ENCODE results near the gene LRP1B. TPM values are rescaled to one million over a fixed set of nuclear protein-coding genes. Genes with fewer than 3 reads are reported as not detected.
"Not testable (repeated sequence)": the region's sequence is repeated elsewhere in the genome, so short reads cannot be mapped to it uniquely, and the experiment has no call there.

Gene LRP1B
- total and polyA plus RNA-seq, 4 donors = 0.01 to 0.84 (median 0.17) TPM

DNA sequence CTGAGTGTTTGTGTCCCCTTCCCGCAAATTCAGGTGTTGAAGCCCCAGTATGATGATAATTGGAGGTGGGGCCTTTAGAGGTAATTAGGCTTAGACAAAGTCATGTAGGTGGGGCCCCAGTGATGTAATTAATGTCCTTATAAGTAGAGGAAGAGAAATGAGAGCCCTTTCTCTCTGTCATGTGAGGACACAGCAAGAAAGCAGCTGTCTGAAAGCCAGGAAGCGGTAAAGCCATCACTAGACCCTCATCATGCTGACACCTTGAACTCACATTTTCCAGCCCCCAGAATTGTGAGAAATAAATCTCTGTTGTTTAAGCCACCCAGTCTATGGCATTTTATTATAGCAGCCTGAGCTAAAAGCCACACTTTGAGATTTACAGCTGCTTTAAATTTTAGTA is 1580.0 kb downstream of the LRP1B start:
- H3K9ac ChIP-seq (ENCODE audit: low read depth in 1 of 2, low read length in 2 of 2) = no peak overlapping the region
- TF ChIP-seq JUND (IDR thresholded peaks at IDR 0.05) (no peak), GABPA (IDR thresholded peaks at IDR 0.05 in 1 of 2, conservative IDR thresholded peaks at IDR 0.05 in 1 of 2) (no peak)
- H3K27me3 ChIP-seq (ENCODE audit: control insufficient read depth in 4 of 4, insufficient read depth in 4 of 4, low read length in 3 of 4) = no peaks in the 10 kb centered on the region
- peaks cover 0 to 11% (median under 1%) of the 10 kb centered on the region in 4 donors for H3K4me1 ChIP-seq (ENCODE audit: control insufficient read depth in 4 of 4, insufficient read depth in 4 of 4, low read length in 3 of 4)
- 93% methylated on average over 2 of the region's 2 CpGs for WGBS
- H3K4me3 ChIP-seq (ENCODE audit: low read depth in 1 of 3, low read length in 3 of 3) = no peak overlapping the region
- no peak for DNase-seq (ENCODE audit: low spot score)
- H3K36me3 ChIP-seq (ENCODE audit: control insufficient read depth in 4 of 4, insufficient read depth in 3 of 4, low read depth in 1 of 4, low read length in 3 of 4) = no peaks in the 10 kb centered on the region
- H3K27ac ChIP-seq (ENCODE audit: low read depth in 1 of 2, low read length in 2 of 2) = no peak overlapping the region
- H3K9me3 ChIP-seq (ENCODE audit: control insufficient read depth in 4 of 4, low read length in 3 of 4) = no peaks in the 10 kb centered on the region

DNA sequence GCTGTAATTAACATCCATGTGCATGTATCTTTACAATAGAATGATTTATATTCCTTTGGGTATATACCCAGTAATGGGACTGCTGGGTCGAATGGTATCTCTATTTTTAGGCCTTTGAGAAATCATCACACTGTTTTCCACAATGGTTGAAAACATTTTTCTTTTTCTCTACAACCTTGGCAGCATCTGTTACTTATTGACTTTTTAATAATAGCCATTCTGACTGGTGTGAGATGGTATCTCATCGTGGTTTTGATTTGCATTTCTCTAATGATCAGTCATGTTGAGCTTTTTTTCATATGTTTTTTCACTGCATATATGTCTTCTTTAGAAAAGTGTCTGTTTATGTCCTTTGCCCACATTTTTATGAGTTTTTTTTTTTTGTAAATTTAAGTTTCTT is 1586.0 kb downstream of the LRP1B start:
- H3K27me3 ChIP-seq (ENCODE audit: control insufficient read depth in 4 of 4, insufficient read depth in 4 of 4, low read length in 3 of 4); H3K9me3 ChIP-seq (ENCODE audit: control insufficient read depth in 4 of 4, low read length in 3 of 4); H3K27ac ChIP-seq (ENCODE audit: low read depth in 1 of 2, low read length in 2 of 2); DNase-seq (ENCODE audit: low spot score); H3K4me3 ChIP-seq (ENCODE audit: low read depth in 1 of 3, low read length in 3 of 3); H3K36me3 ChIP-seq (ENCODE audit: control insufficient read depth in 4 of 4, insufficient read depth in 3 of 4, low read depth in 1 of 4, low read length in 3 of 4); H3K4me1 ChIP-seq (ENCODE audit: control insufficient read depth in 4 of 4, insufficient read depth in 4 of 4, low read length in 3 of 4); H3K9ac ChIP-seq (ENCODE audit: low read depth in 1 of 2, low read length in 2 of 2): not testable (repeated sequence)
- whole genome bisulfite sequencing = 65% methylated on average over 2 of the region's 2 CpGs

DNA sequence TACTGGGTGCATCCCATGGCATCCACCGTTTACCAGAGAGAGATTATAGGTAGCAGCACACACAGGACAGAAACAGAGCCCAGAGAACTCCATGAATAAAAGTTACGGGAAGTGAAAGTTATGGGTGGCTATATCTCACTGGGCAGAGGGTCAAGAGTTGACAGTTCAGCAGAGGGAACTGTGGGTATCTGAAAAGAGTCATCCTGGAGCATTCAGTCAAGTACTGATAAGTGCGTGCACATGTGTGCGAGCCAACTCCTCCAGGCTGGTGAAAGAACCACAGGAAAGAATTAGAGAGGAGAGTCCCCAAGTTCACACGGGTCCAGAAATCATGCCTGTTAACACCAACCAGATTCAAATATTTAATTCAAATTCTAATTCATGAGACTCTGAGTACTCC is 1588.2 kb downstream of the LRP1B start:
- no peak for DNase-seq (ENCODE audit: low spot score)
- WGBS = 72% methylated on average over 5 of the region's 5 CpGs
- TF ChIP-seq ZBTB33 (IDR thresholded peaks at IDR 0.05) (no peak), FOXA2 (IDR thresholded peaks at IDR 0.05) (no peak), SP1 (IDR thresholded peaks at IDR 0.05) (no peak), EGR1 (IDR thresholded peaks at IDR 0.05; ENCODE audit: low read depth in 2 of 2) (no peak), TAF1 (conservative IDR thresholded peaks at IDR 0.05) (no peak), YY1 (IDR thresholded peaks at IDR 0.05) (no peak), FOXA1 (IDR thresholded peaks at IDR 0.05) (no peak), MAX (IDR thresholded peaks at IDR 0.05) (no peak), JUND (IDR thresholded peaks at IDR 0.05) (no peak), GABPA (IDR thresholded peaks at IDR 0.05 in 1 of 2, conservative IDR thresholded peaks at IDR 0.05 in 1 of 2) (no peak), HNF4A (conservative IDR thresholded peaks at IDR 0.05) (no peak), RAD21 (IDR thresholded peaks at IDR 0.05) (no peak), HNF4G (IDR thresholded peaks at IDR 0.05) (no peak), NR2F2 (IDR thresholded peaks at IDR 0.05) (no peak), RXRA (IDR thresholded peaks at IDR 0.05) (no peak)
- TF ChIP-seq, protein P1, sequence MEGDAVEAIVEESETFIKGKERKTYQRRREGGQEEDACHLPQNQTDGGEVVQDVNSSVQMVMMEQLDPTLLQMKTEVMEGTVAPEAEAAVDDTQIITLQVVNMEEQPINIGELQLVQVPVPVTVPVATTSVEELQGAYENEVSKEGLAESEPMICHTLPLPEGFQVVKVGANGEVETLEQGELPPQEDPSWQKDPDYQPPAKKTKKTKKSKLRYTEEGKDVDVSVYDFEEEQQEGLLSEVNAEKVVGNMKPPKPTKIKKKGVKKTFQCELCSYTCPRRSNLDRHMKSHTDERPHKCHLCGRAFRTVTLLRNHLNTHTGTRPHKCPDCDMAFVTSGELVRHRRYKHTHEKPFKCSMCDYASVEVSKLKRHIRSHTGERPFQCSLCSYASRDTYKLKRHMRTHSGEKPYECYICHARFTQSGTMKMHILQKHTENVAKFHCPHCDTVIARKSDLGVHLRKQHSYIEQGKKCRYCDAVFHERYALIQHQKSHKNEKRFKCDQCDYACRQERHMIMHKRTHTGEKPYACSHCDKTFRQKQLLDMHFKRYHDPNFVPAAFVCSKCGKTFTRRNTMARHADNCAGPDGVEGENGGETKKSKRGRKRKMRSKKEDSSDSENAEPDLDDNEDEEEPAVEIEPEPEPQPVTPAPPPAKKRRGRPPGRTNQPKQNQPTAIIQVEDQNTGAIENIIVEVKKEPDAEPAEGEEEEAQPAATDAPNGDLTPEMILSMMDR (IDR thresholded peaks at IDR 0.05; ENCODE audit: low read depth, low read length, missing input control) = no peak
- TF ChIP-seq, protein P2, sequence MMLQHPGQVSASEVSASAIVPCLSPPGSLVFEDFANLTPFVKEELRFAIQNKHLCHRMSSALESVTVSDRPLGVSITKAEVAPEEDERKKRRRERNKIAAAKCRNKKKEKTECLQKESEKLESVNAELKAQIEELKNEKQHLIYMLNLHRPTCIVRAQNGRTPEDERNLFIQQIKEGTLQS (IDR thresholded peaks at IDR 0.05) = no peak
- no peaks in the 10 kb centered on the region for H3K27me3 ChIP-seq (ENCODE audit: control insufficient read depth in 4 of 4, insufficient read depth in 4 of 4, low read length in 3 of 4)
- H3K9ac ChIP-seq (ENCODE audit: low read depth in 1 of 2, low read length in 2 of 2) = no peak overlapping the region
- H3K4me1 ChIP-seq (ENCODE audit: control insufficient read depth in 4 of 4, insufficient read depth in 4 of 4, low read length in 3 of 4) = no peaks in the 10 kb centered on the region
- H3K9me3 ChIP-seq (ENCODE audit: control insufficient read depth in 4 of 4, low read length in 3 of 4) = no peaks in the 10 kb centered on the region
- no peak overlapping the region for H3K27ac ChIP-seq (ENCODE audit: low read depth in 1 of 2, low read length in 2 of 2)
- H3K4me3 ChIP-seq (ENCODE audit: low read depth in 1 of 3, low read length in 3 of 3) = no peak overlapping the region
- H3K36me3 ChIP-seq (ENCODE audit: control insufficient read depth in 4 of 4, insufficient read depth in 3 of 4, low read depth in 1 of 4, low read length in 3 of 4) = no peaks in the 10 kb centered on the region
